GM12872 (cell line): ENCODE results near the gene MAP3K21.

ENCODE experiments used
- TF ChIP-seq, protein P1 (sequence below): IDR thresholded peaks from 3 replicates; pipeline ENCODE4 v1.5.1; 2011; ENCODE audit warnings: low read depth, mild to moderate bottlenecking, low read length, moderate library complexity; ENCODE audit not compliant: insufficient read depth

The MAP3K21 gene

DNA sequence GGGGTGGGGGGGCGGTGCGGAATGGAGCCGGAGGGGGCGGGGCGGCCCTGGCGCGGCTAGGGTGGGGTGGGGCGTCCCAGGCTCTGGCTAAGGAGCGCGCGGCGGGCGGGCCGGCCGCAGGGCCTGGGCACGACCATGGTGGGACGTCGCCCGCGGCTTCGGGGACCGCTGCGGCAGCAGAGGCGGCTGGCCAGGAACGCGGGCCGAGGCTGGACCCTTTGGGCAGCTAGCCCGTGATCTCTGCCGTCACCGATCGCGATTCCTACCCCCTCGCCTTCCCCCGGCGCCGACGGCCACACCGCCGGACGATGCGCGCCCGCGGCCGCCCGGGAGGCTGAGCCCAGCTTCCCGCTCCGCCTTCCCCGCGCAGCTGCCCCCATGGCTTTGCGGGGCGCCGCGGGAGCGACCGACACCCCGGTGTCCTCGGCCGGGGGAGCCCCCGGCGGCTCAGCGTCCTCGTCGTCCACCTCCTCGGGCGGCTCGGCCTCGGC lies at the start of gene MAP3K21:
Gene MAP3K21, plus strand, starts transcription at position 74 of the 491 bp plus-strand sequence. Its CDS starts 305 bp downstream, at position 379.
- TF ChIP-seq, protein P1, sequence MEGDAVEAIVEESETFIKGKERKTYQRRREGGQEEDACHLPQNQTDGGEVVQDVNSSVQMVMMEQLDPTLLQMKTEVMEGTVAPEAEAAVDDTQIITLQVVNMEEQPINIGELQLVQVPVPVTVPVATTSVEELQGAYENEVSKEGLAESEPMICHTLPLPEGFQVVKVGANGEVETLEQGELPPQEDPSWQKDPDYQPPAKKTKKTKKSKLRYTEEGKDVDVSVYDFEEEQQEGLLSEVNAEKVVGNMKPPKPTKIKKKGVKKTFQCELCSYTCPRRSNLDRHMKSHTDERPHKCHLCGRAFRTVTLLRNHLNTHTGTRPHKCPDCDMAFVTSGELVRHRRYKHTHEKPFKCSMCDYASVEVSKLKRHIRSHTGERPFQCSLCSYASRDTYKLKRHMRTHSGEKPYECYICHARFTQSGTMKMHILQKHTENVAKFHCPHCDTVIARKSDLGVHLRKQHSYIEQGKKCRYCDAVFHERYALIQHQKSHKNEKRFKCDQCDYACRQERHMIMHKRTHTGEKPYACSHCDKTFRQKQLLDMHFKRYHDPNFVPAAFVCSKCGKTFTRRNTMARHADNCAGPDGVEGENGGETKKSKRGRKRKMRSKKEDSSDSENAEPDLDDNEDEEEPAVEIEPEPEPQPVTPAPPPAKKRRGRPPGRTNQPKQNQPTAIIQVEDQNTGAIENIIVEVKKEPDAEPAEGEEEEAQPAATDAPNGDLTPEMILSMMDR = no peak

DNA sequence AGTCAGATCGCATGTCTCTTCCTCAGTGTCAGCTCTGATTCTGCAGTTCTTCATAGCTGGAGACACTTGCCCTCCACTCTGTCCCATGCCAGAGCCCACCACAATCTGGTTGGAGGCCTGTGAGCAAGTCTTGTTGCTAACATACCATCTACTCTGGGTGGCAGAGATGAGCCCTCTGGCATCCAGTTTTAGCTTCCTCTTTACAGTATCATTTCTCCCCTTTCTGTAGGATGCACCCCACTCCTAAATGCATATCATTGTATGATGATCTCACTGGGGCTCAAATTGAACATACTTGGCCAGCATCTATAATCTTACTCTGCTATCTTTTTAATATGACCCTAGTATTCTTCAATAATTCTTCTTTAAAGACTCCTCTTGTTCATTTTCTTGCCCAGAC lies 48.9 kb upstream of the MAP3K21 start:
- TF ChIP-seq, protein P1 = no peak

DNA sequence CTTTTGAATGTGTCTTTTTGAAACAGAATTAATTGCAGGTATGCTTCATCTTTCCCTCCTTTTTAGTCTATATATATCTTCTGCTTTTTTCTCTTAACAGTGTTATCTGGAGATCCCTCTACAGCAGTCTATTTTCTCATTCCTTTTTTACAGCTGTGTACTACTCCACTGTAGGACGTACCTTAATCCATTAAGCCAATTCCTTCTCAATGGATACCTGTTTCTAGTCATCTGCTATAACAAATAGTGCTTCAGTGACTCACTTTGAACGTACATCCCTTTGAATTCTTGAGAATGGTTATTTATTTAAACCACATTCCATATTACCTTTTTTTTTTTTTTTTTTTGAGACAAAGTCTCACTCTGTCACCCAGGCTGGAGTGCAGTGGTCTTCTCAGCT lies 47.6 kb upstream of the MAP3K21 start:
- TF ChIP-seq, protein P1 = no peak

DNA sequence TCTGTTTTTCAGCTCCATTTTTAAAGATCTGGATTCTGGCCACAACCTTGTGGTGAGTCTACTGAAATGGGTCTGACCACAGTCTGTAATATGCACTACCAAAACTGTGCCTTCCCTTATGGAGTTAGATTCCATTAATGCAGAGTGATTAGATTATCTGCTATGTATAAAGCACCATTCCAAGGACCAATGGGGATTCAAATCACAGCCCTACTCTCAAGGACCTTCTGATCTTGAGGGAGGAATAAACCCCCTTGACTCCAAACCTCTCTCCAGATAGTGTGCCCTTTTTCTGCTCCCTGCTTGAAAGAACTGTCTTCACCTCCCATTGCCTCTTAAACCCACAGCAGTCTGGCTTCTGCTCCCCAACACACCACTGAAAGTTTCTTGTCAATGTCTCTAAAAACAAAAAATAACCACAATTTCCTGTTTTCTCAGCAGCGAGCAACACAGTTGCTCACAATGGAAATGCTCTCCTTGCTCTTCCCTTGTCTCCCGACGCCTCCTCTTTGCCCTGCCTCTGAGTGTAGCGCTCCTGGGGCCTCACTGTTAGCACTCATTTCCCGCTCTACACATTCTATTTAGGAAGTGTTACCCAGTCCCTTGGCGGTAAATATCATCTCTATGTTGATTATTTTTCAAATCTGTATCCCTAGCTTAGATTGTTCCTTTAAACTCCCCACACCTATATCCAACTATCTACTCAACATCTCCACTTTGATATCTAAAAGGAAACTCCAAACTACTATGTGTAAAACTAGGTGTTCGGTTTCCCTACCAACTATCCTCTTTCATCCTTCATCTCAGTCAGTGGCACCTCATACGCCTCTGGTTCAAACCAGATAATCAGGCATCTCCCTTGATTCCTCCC lies 45.6 kb upstream of the MAP3K21 start:
- TF ChIP-seq, protein P1 = no peak

DNA sequence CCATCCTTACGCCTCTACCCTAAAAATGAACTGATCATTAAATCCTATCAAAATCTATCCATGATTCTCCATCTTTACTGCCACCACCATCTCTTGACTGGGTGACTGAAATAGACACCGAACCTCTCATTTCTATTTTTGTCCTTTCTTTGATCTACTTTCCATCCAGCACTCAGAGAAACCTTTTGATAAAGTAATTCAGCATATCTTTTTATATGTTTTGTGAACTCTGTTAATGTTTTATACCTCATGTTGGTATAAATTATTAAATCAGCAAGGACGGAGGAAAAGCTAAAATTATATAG lies 45.0 kb upstream of the MAP3K21 start:
- TF ChIP-seq, protein P1 = no peak

DNA sequence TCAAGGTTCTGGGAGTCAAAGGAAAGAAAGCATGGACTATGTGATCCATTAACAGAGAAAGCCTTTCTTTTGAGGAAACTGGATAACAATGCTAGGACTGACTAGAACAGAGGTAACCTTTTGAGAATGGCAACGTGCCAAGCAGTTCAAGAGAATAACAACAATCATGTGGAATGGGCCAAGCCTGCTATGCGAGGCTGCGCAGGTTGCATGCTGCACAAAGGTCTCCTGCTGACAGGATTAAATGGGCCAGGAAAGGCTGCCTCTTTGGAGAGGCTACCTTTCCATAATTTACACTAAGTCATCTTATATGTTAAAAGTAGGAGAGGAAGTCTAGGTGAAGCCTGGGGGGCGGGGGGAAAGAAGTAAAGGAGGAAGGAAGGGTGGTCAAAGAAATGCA lies 37.8 kb upstream of the MAP3K21 start:
- TF ChIP-seq, protein P1 = no peak

DNA sequence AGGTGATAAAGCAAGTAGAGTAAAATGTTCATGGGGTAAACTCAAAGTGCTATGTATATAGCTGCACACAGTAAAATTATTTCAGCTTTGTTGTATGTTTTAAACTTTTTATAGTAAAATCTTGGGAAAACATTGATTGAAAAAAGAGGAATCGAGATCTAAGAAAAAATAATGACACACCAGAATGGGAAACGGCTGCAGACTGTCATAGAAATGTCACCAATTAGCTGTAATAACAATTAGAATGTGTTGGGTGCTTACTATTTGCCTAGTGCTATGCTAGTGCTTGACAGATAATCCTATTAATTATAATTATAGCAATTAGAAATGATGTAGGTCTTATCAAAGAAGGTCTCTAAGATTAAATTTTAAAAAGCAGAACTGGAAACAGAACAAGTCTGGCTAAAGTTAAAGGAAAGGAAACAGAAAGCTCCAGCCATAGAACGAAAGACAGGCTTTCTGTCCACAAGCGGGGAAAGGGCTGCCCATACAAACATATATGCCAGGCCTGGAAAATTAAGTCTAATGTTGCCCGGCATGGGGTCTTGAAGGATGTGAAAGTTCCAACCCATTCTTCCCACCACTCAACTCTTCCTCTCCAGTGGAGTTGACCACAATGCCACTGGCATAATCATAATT lies 37.0 kb upstream of the MAP3K21 start:
- TF ChIP-seq, protein P1 = no peak
